Progenitor cell of endocrine pancreas (in vitro differentiated cells): Measurements from ENCODE around the gene RHOC. TPM values are rescaled to one million over a fixed set of nuclear protein-coding genes. Genes with fewer than 3 reads are reported as not detected.

Source experiments
- DNase-seq: peaks from one replicate; pipeline ENCODE4 v3.0.0; 2021; ENCODE audit warnings: low spot score; ENCODE audit not compliant: unreplicated experiment
- H3K27ac Mint-ChIP-seq: 2 replicates; pipeline ENCODE4 v1.8.0; 2021; ENCODE audit warnings: mild to moderate bottlenecking, moderate library complexity, mixed read lengths
- H3K27me3 Mint-ChIP-seq: 2 replicates; pipeline ENCODE4 v1.8.0; 2021; ENCODE audit warnings: mixed read lengths
- H3K36me3 Mint-ChIP-seq: 2 replicates; pipeline ENCODE4 v1.8.0; 2022; ENCODE audit warnings: mixed read lengths; ENCODE audit not compliant: insufficient read depth
- H3K4me1 Mint-ChIP-seq: 2 replicates; pipeline ENCODE4 v1.8.0; 2021; ENCODE audit warnings: low read depth, mixed read lengths
- H3K4me3 Mint-ChIP-seq: 2 replicates; pipeline ENCODE4 v1.8.0; 2021; ENCODE audit warnings: low read depth, mild to moderate bottlenecking, moderate library complexity, mixed read lengths
- H3K9me3 Mint-ChIP-seq: 2 replicates; pipeline ENCODE4 v1.8.0; 2021; ENCODE audit warnings: low read depth, mixed read lengths
- total RNA-seq: library from RNA; stranded (reverse); gene quantifications from 2 replicates; pipeline ENCODE4 v1.2.1, GENCODE V29; 2021
- TF ChIP-seq, protein P1 (sequence below): fragments of 200-600 bp; sonication (generic); IDR thresholded peaks from one replicate; pipeline ENCODE4 v1.5.0; 2021; ENCODE audit warnings: antibody characterized with exemption, mild to moderate bottlenecking; ENCODE audit not compliant: unreplicated experiment

Gene RHOC
- total RNA-seq, 1 donor from 2014 or later, result 87.3 TPM

- DNase-seq, result no peak
- Mint-ChIP-seq H3K4me1 (peaks cover 10% of the 10 kb centered on the region), H3K4me3 (no peak overlapping the region), H3K27me3 (peaks cover 49% of the 10 kb centered on the region), H3K9me3 (no peaks in the 10 kb centered on the region), H3K27ac (no peak overlapping the region), H3K36me3 (no peaks in the 10 kb centered on the region)
- TF ChIP-seq, protein P1, sequence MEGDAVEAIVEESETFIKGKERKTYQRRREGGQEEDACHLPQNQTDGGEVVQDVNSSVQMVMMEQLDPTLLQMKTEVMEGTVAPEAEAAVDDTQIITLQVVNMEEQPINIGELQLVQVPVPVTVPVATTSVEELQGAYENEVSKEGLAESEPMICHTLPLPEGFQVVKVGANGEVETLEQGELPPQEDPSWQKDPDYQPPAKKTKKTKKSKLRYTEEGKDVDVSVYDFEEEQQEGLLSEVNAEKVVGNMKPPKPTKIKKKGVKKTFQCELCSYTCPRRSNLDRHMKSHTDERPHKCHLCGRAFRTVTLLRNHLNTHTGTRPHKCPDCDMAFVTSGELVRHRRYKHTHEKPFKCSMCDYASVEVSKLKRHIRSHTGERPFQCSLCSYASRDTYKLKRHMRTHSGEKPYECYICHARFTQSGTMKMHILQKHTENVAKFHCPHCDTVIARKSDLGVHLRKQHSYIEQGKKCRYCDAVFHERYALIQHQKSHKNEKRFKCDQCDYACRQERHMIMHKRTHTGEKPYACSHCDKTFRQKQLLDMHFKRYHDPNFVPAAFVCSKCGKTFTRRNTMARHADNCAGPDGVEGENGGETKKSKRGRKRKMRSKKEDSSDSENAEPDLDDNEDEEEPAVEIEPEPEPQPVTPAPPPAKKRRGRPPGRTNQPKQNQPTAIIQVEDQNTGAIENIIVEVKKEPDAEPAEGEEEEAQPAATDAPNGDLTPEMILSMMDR, result no peak
These were observed 13.9 kb upstream of the RHOC start for GRCh38 chr1:112720800-112721199.

- TF ChIP-seq, protein P1, result no peak
- H3K36me3 Mint-ChIP-seq, result no peaks in the 10 kb centered on the region
- peaks cover 11% of the 10 kb centered on the region for H3K4me1 Mint-ChIP-seq
- H3K27ac Mint-ChIP-seq, result no peak overlapping the region
- no peak for DNase-seq
- H3K9me3 Mint-ChIP-seq, result no peaks in the 10 kb centered on the region
- peaks cover 49% of the 10 kb centered on the region for H3K27me3 Mint-ChIP-seq
- no peak overlapping the region for H3K4me3 Mint-ChIP-seq
These were observed 12.8 kb upstream of the RHOC start for GRCh38 chr1:112719706-112720105.

GRCh38 chr1:112718691-112719418 is 11.9 kb upstream of the RHOC start:
- H3K36me3 Mint-ChIP-seq, result no peaks in the 10 kb centered on the region
- H3K4me1 Mint-ChIP-seq, result peaks cover 14% of the 10 kb centered on the region
- TF ChIP-seq, protein P1, result peak; percentile 88
- DNase-seq, result peak; percentile 80
- no peak overlapping the region for H3K4me3 Mint-ChIP-seq
- H3K27ac Mint-ChIP-seq, result no peak overlapping the region
- peaks cover 58% of the 10 kb centered on the region for H3K27me3 Mint-ChIP-seq
- no peaks in the 10 kb centered on the region for H3K9me3 Mint-ChIP-seq

DNA sequence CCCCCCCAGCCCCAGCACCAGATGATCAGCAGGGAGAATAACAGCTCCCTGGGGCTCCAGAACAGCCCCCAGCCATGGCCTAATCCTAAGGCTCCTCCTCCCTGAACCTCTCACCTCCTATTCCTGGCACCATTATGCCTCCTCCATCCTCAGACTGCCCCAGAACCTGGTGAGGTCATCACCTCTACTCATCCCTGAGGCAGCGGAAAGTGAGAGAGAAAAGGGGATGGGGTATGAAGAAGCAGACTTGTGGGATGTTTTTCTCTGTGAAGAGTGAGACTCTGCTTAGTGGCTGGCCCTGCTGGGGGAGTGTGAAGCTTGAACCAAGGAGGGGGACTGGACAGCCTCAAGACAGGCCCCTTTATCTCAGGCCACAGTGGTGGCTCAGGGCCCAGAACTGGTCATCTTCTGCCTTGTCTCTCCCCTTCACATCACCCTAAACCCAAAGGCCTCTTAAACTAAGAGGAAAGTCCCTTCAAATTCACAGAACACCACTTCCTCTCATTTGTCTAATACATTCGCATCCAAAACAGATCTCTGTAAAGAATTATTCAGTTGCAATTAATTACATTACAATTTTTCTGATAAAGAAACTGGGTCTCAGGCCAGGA is 10.4 kb upstream of the RHOC start:
- peaks cover 65% of the 10 kb centered on the region for H3K27me3 Mint-ChIP-seq

DNA sequence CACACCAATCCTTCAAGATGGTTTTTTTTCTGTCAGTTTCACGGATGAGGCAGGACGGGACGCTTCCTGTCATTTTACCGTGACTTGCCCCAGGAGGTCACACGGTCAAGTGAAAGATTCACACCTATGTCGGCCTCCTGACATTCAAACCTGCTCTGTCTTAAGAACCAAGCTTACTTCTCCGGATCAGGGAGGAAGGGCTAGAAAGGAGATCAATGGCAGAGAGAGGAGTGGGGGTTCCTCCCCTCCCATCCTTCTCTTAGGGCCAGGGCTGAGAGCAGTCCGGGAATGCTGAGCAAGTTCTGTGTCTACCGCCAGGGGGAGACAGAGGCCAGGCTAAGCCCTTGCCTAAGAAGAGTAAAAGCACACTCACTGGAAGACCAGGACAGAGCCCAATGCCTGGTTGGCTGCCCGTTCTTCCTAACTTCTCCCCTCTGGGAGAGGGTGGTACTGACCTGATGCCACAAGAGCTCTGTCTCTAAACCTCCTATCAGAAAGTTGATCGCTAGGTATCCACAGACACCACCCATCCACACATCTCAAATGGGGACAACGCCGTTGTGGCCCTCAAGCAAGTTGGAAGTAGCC is 9.3 kb upstream of the RHOC start:
- peak overlapping the region; percentile 77 for H3K4me3 Mint-ChIP-seq
- H3K9me3 Mint-ChIP-seq, result no peaks in the 10 kb centered on the region
- H3K4me1 Mint-ChIP-seq, result peaks cover 8% of the 10 kb centered on the region
- peak overlapping the region; percentile 73 for H3K27ac Mint-ChIP-seq
- TF ChIP-seq, protein P1, result peak; percentile 93
- no peaks in the 10 kb centered on the region for H3K36me3 Mint-ChIP-seq
- peak; percentile 87 for DNase-seq
- peaks cover 68% of the 10 kb centered on the region for H3K27me3 Mint-ChIP-seq

More for the DNA sequence above, 10.4 kb upstream of the RHOC start:
- DNase-seq, result no peak
- H3K27ac Mint-ChIP-seq, result no peak overlapping the region
- H3K9me3 Mint-ChIP-seq, result no peaks in the 10 kb centered on the region
- H3K4me3 Mint-ChIP-seq, result no peak overlapping the region
- TF ChIP-seq, protein P1, result no peak
- H3K36me3 Mint-ChIP-seq, result no peaks in the 10 kb centered on the region
- peaks cover 9% of the 10 kb centered on the region for H3K4me1 Mint-ChIP-seq
